Lower leg skin (tissue), 3 donors: ENCODE results near the gene OR10D3.
"Not testable (repeated sequence)": the region's sequence is repeated elsewhere in the genome, so short reads cannot be mapped to it uniquely, and the experiment has no call there.

Experiments
- POLR2A ChIP-seq, 2 donors: fragments of 450-650 bp; IDR thresholded peaks; one replicate each; pipeline ENCODE4 v1.6.1; 2016 to 2017; ENCODE audit warnings: antibody characterized with exemption in 2 of 2, mild to moderate bottlenecking in 1 of 2, moderate library complexity in 1 of 2
- TF ChIP-seq, protein P1 (sequence below), 3 donors: fragments of 450-650 bp; IDR thresholded peaks; one replicate each; pipeline ENCODE4 v1.5.1; 2016; ENCODE audit warnings: antibody characterized with exemption in 3 of 3, mild to moderate bottlenecking in 3 of 3, moderate library complexity in 2 of 3

DNA sequence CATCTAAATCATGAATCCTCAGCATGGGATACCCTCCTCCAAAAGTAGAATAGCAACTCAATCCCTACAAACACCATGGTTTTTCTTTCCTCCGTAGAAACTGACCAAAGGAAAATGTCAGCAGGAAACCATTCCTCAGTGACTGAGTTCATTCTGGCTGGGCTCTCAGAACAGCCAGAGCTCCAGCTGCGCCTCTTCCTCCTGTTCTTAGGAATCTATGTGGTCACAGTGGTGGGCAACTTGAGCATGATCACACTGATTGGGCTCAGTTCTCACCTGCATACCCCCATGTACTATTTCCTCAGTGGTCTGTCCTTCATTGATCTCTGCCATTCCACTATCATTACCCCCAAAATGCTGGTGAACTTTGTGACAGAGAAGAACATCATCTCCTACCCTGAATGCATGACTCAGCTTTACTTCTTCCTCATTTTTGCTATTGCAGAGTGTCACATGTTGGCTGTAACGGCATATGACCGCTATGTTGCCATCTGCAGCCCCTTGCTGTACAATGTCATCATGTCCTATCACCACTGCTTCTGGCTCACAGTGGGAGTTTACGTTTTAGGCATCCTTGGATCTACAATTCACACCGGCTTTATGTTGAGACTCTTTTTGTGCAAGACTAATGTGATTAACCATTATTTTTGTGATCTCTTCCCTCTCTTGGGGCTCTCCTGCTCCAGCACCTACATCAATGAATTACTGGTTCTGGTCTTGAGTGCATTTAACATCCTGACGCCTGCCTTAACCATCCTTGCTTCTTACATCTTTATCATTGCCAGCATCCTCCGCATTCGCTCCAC lies 41.7 kb downstream of the OR10D3 start:
- TF ChIP-seq, protein P1, sequence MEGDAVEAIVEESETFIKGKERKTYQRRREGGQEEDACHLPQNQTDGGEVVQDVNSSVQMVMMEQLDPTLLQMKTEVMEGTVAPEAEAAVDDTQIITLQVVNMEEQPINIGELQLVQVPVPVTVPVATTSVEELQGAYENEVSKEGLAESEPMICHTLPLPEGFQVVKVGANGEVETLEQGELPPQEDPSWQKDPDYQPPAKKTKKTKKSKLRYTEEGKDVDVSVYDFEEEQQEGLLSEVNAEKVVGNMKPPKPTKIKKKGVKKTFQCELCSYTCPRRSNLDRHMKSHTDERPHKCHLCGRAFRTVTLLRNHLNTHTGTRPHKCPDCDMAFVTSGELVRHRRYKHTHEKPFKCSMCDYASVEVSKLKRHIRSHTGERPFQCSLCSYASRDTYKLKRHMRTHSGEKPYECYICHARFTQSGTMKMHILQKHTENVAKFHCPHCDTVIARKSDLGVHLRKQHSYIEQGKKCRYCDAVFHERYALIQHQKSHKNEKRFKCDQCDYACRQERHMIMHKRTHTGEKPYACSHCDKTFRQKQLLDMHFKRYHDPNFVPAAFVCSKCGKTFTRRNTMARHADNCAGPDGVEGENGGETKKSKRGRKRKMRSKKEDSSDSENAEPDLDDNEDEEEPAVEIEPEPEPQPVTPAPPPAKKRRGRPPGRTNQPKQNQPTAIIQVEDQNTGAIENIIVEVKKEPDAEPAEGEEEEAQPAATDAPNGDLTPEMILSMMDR (IDR thresholded peaks at IDR 0.05) = not testable (repeated sequence)
- TF ChIP-seq POLR2A (IDR thresholded peaks at IDR 0.05) = not testable (repeated sequence)
